Fibroblast of the aortic adventitia (primary cell): Measurements from ENCODE around the gene LCMT1. TPM values are rescaled to one million over a fixed set of nuclear protein-coding genes. Genes with fewer than 3 reads are reported as not detected.

Experiments used
- DNase-seq: peaks from one replicate; pipeline ENCODE4 v3.0.0-alpha.2; 2010; ENCODE audit warnings: low read depth
- H3K4me3 ChIP-seq: 2 replicates; pipeline ENCODE4 v1.5.1; 2011; ENCODE audit warnings: low read depth, mild to moderate bottlenecking, control low read depth, low read length, moderate library complexity
- CTCF ChIP-seq: IDR thresholded peaks from 2 replicates; pipeline ENCODE4 v1.5.1; 2011; ENCODE audit warnings: mild to moderate bottlenecking, low read length, control low read depth, inconsistent platforms; ENCODE audit not compliant: insufficient read depth
- total RNA-seq: library from RNA; depleted of rRNA; stranded (reverse); fragments of >200 nt; gene quantifications from 2 replicates; pipeline ENCODE4 v1.2.3, GENCODE V29; 2012; ENCODE audit warnings: low replicate concordance

LCMT1 gene
- total RNA-seq, 1 donor = 35.3 TPM

DNA sequence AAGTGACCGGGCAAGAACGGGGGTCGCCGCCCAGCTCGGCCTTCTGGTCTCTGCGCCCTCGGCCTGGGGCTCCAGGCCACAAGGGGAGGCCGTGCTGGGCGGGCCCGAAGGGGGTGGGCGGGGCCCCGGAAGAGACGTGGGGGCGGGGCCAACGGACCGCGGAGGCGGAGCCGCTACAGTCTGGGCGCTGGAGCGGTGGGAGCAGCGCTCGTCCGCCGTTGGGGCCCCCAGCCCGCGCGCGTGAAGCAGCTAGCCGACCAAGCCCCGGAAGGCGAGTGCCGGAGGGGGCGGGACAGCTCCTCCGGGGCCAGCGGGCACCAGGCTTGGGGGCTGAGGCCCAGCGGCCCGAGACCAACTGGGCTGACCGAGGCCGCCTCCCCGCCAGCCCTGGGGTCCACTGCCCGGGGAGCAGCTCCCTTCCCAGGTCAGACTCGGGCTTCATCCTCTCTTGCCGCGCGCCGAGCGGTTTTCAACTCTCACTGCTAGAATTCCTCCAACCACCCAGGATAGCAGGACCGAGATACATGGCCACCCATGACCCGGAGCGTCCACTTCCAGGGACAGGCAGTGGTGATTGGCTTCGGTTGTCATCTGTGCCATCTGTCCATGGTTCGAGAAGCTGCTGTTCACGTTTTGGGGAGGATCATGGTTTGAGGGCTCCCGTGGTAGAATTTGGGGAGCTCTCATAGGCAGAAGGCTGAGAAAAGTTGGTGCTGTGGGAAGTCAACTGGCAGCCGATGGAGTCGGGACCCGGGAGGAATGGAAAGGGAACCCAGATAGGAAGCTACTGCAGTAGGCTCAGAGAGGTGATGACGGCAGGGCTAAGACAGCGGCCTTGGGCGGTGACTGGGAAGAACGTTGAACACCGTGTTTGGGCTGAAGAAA, 44.6 kb upstream of the LCMT1 start:
- no peak for TF ChIP-seq CTCF
- H3K4me3 ChIP-seq = peak overlapping the region; percentile 85
- peak; percentile 64 for DNase-seq

GRCh38 chr16:25073854-25074253, 37.7 kb upstream of the LCMT1 start:
- DNase-seq = no peak
- H3K4me3 ChIP-seq = no peak overlapping the region
- TF ChIP-seq CTCF = no peak

GRCh38 chr16:25078386-25078978, 33.1 kb upstream of the LCMT1 start:
- no peak for DNase-seq
- H3K4me3 ChIP-seq = no peak overlapping the region
- TF ChIP-seq CTCF = no peak

- DNase-seq = no peak
- no peak for TF ChIP-seq CTCF
- no peak overlapping the region for H3K4me3 ChIP-seq
Observed at GRCh38 chr16:25079637-25080378, 31.7 kb upstream of the LCMT1 start.

DNA sequence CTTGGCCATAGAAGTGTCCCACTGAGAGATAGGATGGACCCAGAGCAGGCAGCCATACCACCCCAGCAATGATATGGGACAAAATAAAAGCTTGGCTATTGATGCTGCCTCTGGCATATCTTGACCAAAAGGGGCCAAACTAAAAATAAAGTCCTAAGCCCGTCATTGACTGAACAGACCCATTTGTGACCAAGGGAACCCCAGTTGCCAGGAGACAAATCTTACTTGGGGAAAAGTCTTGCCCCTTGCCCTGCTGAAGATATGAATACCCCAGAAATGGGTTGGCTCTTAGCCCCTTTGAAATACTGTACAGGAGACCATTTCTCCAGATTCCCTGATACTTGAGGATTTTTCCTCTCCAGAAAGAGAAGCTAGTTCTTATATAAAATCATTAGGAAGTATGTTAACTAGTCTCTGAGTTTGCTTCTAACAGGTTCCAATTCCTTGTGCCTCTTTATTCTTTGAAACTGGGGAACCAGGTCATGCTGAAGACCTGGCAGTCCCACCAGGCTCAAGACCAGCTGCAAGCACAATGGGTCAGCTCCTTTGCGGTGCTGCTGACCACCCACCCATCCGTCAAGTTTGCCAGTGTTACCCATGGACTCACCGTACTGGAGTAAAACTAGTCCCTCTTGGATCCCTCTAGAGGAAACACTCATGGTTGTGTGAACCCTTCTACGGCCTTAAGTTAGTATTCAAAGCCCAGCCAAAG, 31.0 kb upstream of the LCMT1 start:
- no peak for DNase-seq
- no peak overlapping the region for H3K4me3 ChIP-seq
- no peak for TF ChIP-seq CTCF

- no peak for DNase-seq
- H3K4me3 ChIP-seq = no peak overlapping the region
- no peak for TF ChIP-seq CTCF
Observed at GRCh38 chr16:25081702-25082101, 29.8 kb upstream of the LCMT1 start.
